Astrocyte of the cerebellum (primary cell): ENCODE data around the gene CA10.

Source experiments
- DNase-seq: peaks from one replicate; pipeline ENCODE4 v3.0.0-alpha.2; 2011; ENCODE audit warnings: low read depth
- H3K4me3 ChIP-seq: 2 replicates; pipeline ENCODE4 v1.5.1; 2011; ENCODE audit warnings: mild to moderate bottlenecking, low read depth, low read length, moderate library complexity
- CTCF ChIP-seq: IDR thresholded peaks from 2 replicates; pipeline ENCODE4 v1.5.1; 2012; ENCODE audit warnings: low read length, low read depth, moderate library complexity, mild to moderate bottlenecking; ENCODE audit errors: missing control alignments
- in situ Hi-C: cut with HindIII; loops from 2 replicates; pipeline ENCODE4 v1.10.0; 2017; ENCODE audit warnings: low sequenced_read_pairs

Gene CA10

GRCh38 chr17:51828901-51829300 lies 329.6 kb downstream of the CA10 start:
- no peak for TF ChIP-seq CTCF
- in situ Hi-C loops = no loop called here
- DNase-seq = no peak
- no peak overlapping the region for H3K4me3 ChIP-seq

GRCh38 chr17:51827140-51827539 lies 331.4 kb downstream of the CA10 start:
- no peak overlapping the region for H3K4me3 ChIP-seq
- TF ChIP-seq CTCF = no peak
- in situ Hi-C loops = no loop called here
- DNase-seq = no peak

GRCh38 chr17:51820766-51821165 lies 337.7 kb downstream of the CA10 start:
- DNase-seq = no peak
- no peak overlapping the region for H3K4me3 ChIP-seq
- TF ChIP-seq CTCF = no peak
- in situ Hi-C loops = no loop called here

GRCh38 chr17:51820252-51820651 lies 338.3 kb downstream of the CA10 start:
- no peak for DNase-seq
- TF ChIP-seq CTCF = no peak
- in situ Hi-C loops = no loop called here
- H3K4me3 ChIP-seq = no peak overlapping the region

GRCh38 chr17:51819341-51820219 lies 338.9 kb downstream of the CA10 start:
- no peak overlapping the region for H3K4me3 ChIP-seq
- no peak for TF ChIP-seq CTCF
- in situ Hi-C loops = loop anchor here (5.0 kb wide), 1 partner anchor 33 kb away; no protein-coding TSS in a partner anchor
- no peak for DNase-seq

- in situ Hi-C loops = loop anchor here (5.0 kb wide), 1 partner anchor 34 kb away; no protein-coding TSS in a partner anchor
- no peak for DNase-seq
- no peak for TF ChIP-seq CTCF
- H3K4me3 ChIP-seq = no peak overlapping the region
Measured at GRCh38 chr17:51818777-51819176, 339.7 kb downstream of the CA10 start.
